B cell (primary cell): Measurements from ENCODE around the gene CBLB. TPM values are rescaled to one million over a fixed set of nuclear protein-coding genes. Genes with fewer than 3 reads are reported as not detected.
A peak's percentile ranks its signal among the peaks of the same experiment; 100 is the strongest.

Experiments
- ATAC-seq: fragments of 200-7000 bp; cut with Tn5 transposase; one replicate; pipeline ENCODE4 v1.10.0; 2021; ENCODE audit warnings: low read depth, mild to moderate bottlenecking, moderate number of reproducible peaks, moderate library complexity
- CTCF ChIA-PET: fragments of 350-600 bp; sonication (Branson Sonifier 250); formaldehyde crosslinking; loops from one replicate; lab custom pipeline; 2021; ENCODE audit warnings: antibody characterized with exemption, inconsistent platforms; lab: Charles Lee
- POLR2A ChIA-PET: fragments of 350-600 bp; sonication (Branson Sonifier 250); formaldehyde crosslinking; loops from one replicate; lab custom pipeline; 2021; ENCODE audit warnings: antibody characterized with exemption; lab: Charles Lee
- DNase-seq: peaks from one replicate; pipeline ENCODE4 v3.0.0; 2013
- H2AFZ ChIP-seq: 2 replicates; pipeline ENCODE4 v1.6.1; 2012; ENCODE audit warnings: mild to moderate bottlenecking, low read depth, low read length; ENCODE audit not compliant: insufficient read depth, poor library complexity, severe bottlenecking
- H3K27ac ChIP-seq, 2 donors: 1 replicate in 1 of 2; 2 replicates in 1 of 2; pipeline ENCODE4 v1.5.1; 2012 to 2013; ENCODE audit warnings: low read length in 2 of 2, mild to moderate bottlenecking in 2 of 2, moderate library complexity in 1 of 2
- H3K27me3 ChIP-seq, 4 experiments: fragments of 200-600 bp in 1 of 4; sonication (generic) in 1 of 4; replicated peaks in 1 of 4; 1 replicate in 2 of 4; 2 replicates in 2 of 4; pipeline versions ENCODE4 v1.6.1 to v1.7.0; 2013 to 2016; ENCODE audit warnings: low read length in 3 of 4, mild to moderate bottlenecking in 2 of 4, mixed read lengths in 1 of 4, moderate library complexity in 1 of 4; ENCODE audit not compliant: insufficient read depth in 4 of 4, control insufficient read depth in 3 of 4; ENCODE audit errors: control extremely low read depth in 1 of 4
- H3K36me3 ChIP-seq, 2 experiments: replicated peaks in 1 of 2; 1 replicate in 1 of 2; 2 replicates in 1 of 2; pipeline versions ENCODE4 v1.6.1 to v1.7.1; 2013; ENCODE audit warnings: low read length in 1 of 2; ENCODE audit not compliant: insufficient read depth in 2 of 2, control insufficient read depth in 1 of 2; ENCODE audit errors: control extremely low read depth in 1 of 2, extremely low read depth in 1 of 2
- H3K4me1 ChIP-seq, 2 donors: fragments of 200-600 bp in 1 of 2; sonication (generic) in 1 of 2; 1 replicate in 1 of 2; 2 replicates in 1 of 2; pipeline versions ENCODE4 v1.5.1 to v1.6.1; 2013 to 2017; ENCODE audit warnings: low read length in 2 of 2; ENCODE audit not compliant: control insufficient read depth in 2 of 2, insufficient read depth in 2 of 2
- H3K4me2 ChIP-seq: replicated peaks from 2 replicates; pipeline ENCODE3; 2012; ENCODE audit warnings: mild to moderate bottlenecking, low read depth, low read length; ENCODE audit not compliant: poor library complexity, severe bottlenecking
- H3K4me3 ChIP-seq, 5 experiments: fragments of 200-600 bp in 1 of 5; sonication (generic) in 1 of 5; 1 replicate in 3 of 5; 2 replicates in 2 of 5; pipeline versions ENCODE4 v1.5.1 to v1.7.0; 2011 to 2016; ENCODE audit warnings: low read length in 4 of 5, mild to moderate bottlenecking in 4 of 5, low read depth in 2 of 5, control low read depth in 1 of 5, moderate library complexity in 1 of 5; ENCODE audit not compliant: insufficient read depth in 1 of 5; ENCODE audit errors: control extremely low read depth in 1 of 5, extremely low read depth in 1 of 5
- H3K79me2 ChIP-seq: fragments of 200-600 bp; sonication (generic); one replicate; pipeline ENCODE4 v1.6.0; 2016; ENCODE audit warnings: low read length; ENCODE audit not compliant: control insufficient read depth, insufficient read depth
- H3K9ac ChIP-seq: fragments of 200-600 bp; sonication (generic); 2 replicates; pipeline ENCODE4 v1.6.1; 2017; ENCODE audit warnings: mild to moderate bottlenecking, low read length, moderate library complexity
- H3K9me3 ChIP-seq, 3 donors: one replicate each; pipeline versions ENCODE4 v1.6.1 to v1.7.1; 2013; ENCODE audit warnings: low read length in 2 of 3; ENCODE audit not compliant: control insufficient read depth in 2 of 3, insufficient read depth in 1 of 3; ENCODE audit errors: control extremely low read depth in 1 of 3
- H4K20me1 ChIP-seq: 2 replicates; pipeline ENCODE4 v1.6.0; 2012; ENCODE audit warnings: mild to moderate bottlenecking, low read length; ENCODE audit not compliant: insufficient read depth, control insufficient read depth, poor library complexity, severe bottlenecking
- H3K27ac Mint-ChIP-seq: one replicate; pipeline ENCODE4 v1.8.0; 2021; ENCODE audit warnings: mixed read lengths
- H3K27me3 Mint-ChIP-seq: one replicate; pipeline ENCODE4 v1.8.0; 2021; ENCODE audit warnings: mixed read lengths
- H3K4me1 Mint-ChIP-seq: one replicate; pipeline ENCODE4 v1.8.0; 2021; ENCODE audit warnings: mixed read lengths
- H3K4me3 Mint-ChIP-seq: one replicate; pipeline ENCODE4 v1.8.0; 2021; ENCODE audit warnings: mixed read lengths
- H3K9me3 Mint-ChIP-seq: one replicate; pipeline ENCODE4 v1.8.0; 2022; ENCODE audit warnings: mixed read lengths; ENCODE audit not compliant: insufficient read depth
- EZH2 ChIP-seq: IDR thresholded peaks from 2 replicates; pipeline ENCODE4 v1.6.1; 2012; ENCODE audit warnings: borderline replicate concordance, low read depth, mild to moderate bottlenecking, moderate library complexity, low read length; ENCODE audit not compliant: insufficient read depth, poor library complexity, severe bottlenecking
- intact Hi-C: fragments of 100-400 bp; cut with micrococcal nuclease; formaldehyde crosslinking; loops from one replicate; pipeline ENCODE4 v1.10.0; 2022
- polyA plus RNA-seq: library from polyadenylated mRNA; depleted of rRNA; stranded (reverse); fragments of >200 nt; gene quantifications from 2 replicates; pipeline ENCODE4 v1.2.3, GENCODE V29; 2012
- total RNA-seq, 2 donors: library from RNA; stranded (reverse); fragments of 120-200 nt in 1 of 2; gene quantifications; 1 replicate in 1 of 2; 2 replicates in 1 of 2; pipeline versions ENCODE4 v1.2.3 to v1.2.4, GENCODE V29; 2013 to 2022
- TF ChIP-seq, protein P1 (sequence below): fragments of 200-600 bp; IDR thresholded peaks from one replicate; pipeline ENCODE4 v1.8.0; 2022; ENCODE audit warnings: antibody characterized with exemption, mild to moderate bottlenecking

CBLB gene
- total and polyA plus RNA-seq, 2 donors (not counting 1 experiment from before 2014, with no cell fraction given): 19.0 to 135 TPM

DNA sequence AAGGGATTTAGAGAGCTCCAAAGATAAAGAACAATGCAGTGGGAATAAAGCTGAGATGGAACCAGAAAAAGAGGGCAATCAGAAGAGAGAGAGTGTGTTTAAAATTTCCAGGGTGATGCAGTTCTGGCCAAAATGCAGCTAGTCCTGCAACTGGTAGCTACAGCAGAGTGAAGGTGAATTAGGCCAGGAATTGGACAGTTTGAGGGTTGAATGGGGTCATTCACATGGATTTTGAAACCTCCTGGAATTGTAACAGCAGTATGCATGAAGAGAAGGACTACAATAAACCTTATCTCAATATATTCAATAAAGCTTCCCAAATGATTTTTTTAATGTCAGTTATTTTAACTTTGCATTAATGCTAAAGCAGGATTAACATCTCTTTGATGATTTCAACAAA is 85.2 kb downstream of the CBLB start:
- Mint-ChIP-seq H3K4me1 (peaks cover 27% of the 10 kb centered on the region), H3K27ac (no peak overlapping the region), H3K27me3 (no peaks in the 10 kb centered on the region), H3K4me3 (no peak overlapping the region), H3K9me3 (no peaks in the 10 kb centered on the region)
- peaks cover 63% of the 10 kb centered on the region for H3K79me2 ChIP-seq
- H3K4me1 ChIP-seq: no peaks in the 10 kb centered on the region
- H3K4me3 ChIP-seq: no peak overlapping the region
- no peaks in the 10 kb centered on the region for H3K27me3 ChIP-seq
- TF ChIP-seq EZH2: no peak
- TF ChIP-seq, protein P1, sequence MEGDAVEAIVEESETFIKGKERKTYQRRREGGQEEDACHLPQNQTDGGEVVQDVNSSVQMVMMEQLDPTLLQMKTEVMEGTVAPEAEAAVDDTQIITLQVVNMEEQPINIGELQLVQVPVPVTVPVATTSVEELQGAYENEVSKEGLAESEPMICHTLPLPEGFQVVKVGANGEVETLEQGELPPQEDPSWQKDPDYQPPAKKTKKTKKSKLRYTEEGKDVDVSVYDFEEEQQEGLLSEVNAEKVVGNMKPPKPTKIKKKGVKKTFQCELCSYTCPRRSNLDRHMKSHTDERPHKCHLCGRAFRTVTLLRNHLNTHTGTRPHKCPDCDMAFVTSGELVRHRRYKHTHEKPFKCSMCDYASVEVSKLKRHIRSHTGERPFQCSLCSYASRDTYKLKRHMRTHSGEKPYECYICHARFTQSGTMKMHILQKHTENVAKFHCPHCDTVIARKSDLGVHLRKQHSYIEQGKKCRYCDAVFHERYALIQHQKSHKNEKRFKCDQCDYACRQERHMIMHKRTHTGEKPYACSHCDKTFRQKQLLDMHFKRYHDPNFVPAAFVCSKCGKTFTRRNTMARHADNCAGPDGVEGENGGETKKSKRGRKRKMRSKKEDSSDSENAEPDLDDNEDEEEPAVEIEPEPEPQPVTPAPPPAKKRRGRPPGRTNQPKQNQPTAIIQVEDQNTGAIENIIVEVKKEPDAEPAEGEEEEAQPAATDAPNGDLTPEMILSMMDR: no peak
- H3K9me3 ChIP-seq: no peaks in the 10 kb centered on the region
- peaks cover 6% of the 10 kb centered on the region for H4K20me1 ChIP-seq
- no peak for ATAC-seq
- no peak overlapping the region for H3K27ac ChIP-seq
- H2AFZ ChIP-seq: no peak overlapping the region
- peaks cover 0 to 2% of the 10 kb centered on the region in 2 experiments for H3K36me3 ChIP-seq
- DNase-seq: no peak
- ChIA-PET POLR2A (no interaction called here), CTCF (no interaction called here)
- intact Hi-C loops: no loop called here
- H3K4me2 ChIP-seq: no peak overlapping the region
- no peak overlapping the region for H3K9ac ChIP-seq

DNA sequence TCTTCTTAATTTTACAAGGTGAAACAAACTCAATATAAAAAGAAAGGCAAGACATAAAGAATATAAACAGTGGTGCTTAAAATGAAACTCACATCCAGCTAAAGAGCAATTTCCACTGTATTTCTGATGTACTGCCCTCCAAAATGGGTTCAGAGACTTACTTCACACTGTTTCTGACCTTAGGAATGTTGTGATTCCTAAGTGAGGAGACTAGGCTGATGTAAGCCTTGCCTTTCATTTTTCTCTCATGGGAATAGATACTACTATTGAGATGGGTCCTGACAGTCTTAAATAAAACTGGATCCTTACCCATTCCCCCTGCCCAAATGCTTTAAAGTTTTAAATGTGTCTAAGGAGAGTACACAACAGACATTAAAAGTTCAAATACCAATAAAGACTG is 86.9 kb downstream of the CBLB start:
- no peak for ATAC-seq
- H3K27ac ChIP-seq: no peak overlapping the region
- H3K36me3 ChIP-seq: peaks cover 0 to 2% of the 10 kb centered on the region in 2 experiments
- ChIA-PET CTCF (interaction anchor here (0.6 to 1.0 kb wide), 2 partner anchors 49 to 317 kb away, joined by 3 read pairs; no protein-coding TSS in a partner anchor), POLR2A (no interaction called here)
- Mint-ChIP-seq H3K9me3 (no peaks in the 10 kb centered on the region), H3K27ac (peak overlapping the region; percentile 21), H3K4me1 (peaks cover 22% of the 10 kb centered on the region), H3K27me3 (no peaks in the 10 kb centered on the region), H3K4me3 (no peak overlapping the region)
- no peak overlapping the region for H2AFZ ChIP-seq
- H3K9ac ChIP-seq: no peak overlapping the region
- intact Hi-C loops: no loop called here
- no peaks in the 10 kb centered on the region for H3K27me3 ChIP-seq
- no peak overlapping the region for H3K4me2 ChIP-seq
- no peak overlapping the region for H3K4me3 ChIP-seq
- H3K79me2 ChIP-seq: peaks cover 46% of the 10 kb centered on the region
- no peaks in the 10 kb centered on the region for H3K9me3 ChIP-seq
- no peaks in the 10 kb centered on the region for H3K4me1 ChIP-seq
- TF ChIP-seq EZH2: no peak
- TF ChIP-seq, protein P1: no peak
- peaks cover 6% of the 10 kb centered on the region for H4K20me1 ChIP-seq
- no peak for DNase-seq
